Panc1 (cell line): ENCODE measurements around the gene SPATA13. TPM values are rescaled to one million over a fixed set of nuclear protein-coding genes. Genes with fewer than 3 reads are reported as not detected.

ENCODE experiments used
- ATAC-seq: fragments of 200-7000 bp; cut with Tn5 transposase; 2 replicates; pipeline ENCODE4 v1.9.1; 2020; ENCODE audit warnings: mild to moderate bottlenecking, moderate library complexity
- BruUV-seq: library from RNA; stranded (reverse); fragments of 400-500 nt; replicated peaks from 2 replicates; lab custom pipeline; 2021; lab: Mats Ljungman, UMichigan
- CTCF ChIA-PET: fragments of 300-600 bp; sonication (Branson Sonifier 250); formaldehyde crosslinking; loops from one replicate; lab custom pipeline; 2022; ENCODE audit warnings: antibody characterized with exemption; lab: Charles Lee
- POLR2A ChIA-PET: fragments of 300-600 bp; sonication (Branson Sonifier 250); formaldehyde crosslinking; loops from one replicate; lab custom pipeline; 2022; ENCODE audit warnings: antibody characterized with exemption; lab: Charles Lee
- DNase-seq: peaks from one replicate; pipeline ENCODE4 v3.0.0-alpha.2; 2010; ENCODE audit warnings: low read depth, low spot score
- H3K27ac ChIP-seq: 2 replicates; pipeline ENCODE4 v1.5.1; 2011; ENCODE audit warnings: mild to moderate bottlenecking, low read length, inconsistent platforms
- H3K27me3 ChIP-seq: fragments of 200-500 bp; sonication (Bioruptor generic); 2 replicates; pipeline ENCODE4 v1.6.0; 2014; ENCODE audit warnings: low read length, inconsistent platforms; ENCODE audit not compliant: control insufficient read depth, insufficient read depth
- H3K36me3 ChIP-seq: fragments of 200-500 bp; sonication (Bioruptor generic); 2 replicates; pipeline ENCODE4 v1.5.1; 2014; ENCODE audit warnings: inconsistent platforms, mild to moderate bottlenecking, low read length, moderate library complexity; ENCODE audit not compliant: control insufficient read depth, insufficient read depth
- H3K4me1 ChIP-seq: 2 replicates; pipeline ENCODE4 v1.5.1; 2011; ENCODE audit warnings: inconsistent platforms, mild to moderate bottlenecking, low read length, moderate library complexity; ENCODE audit not compliant: control insufficient read depth, insufficient read depth
- H3K4me3 ChIP-seq, 2 experiments: 2 replicates each; pipeline ENCODE4 v1.5.1; 2011 to 2012; ENCODE audit warnings: low read depth in 2 of 2, low read length in 2 of 2, mild to moderate bottlenecking in 2 of 2, inconsistent platforms in 1 of 2, moderate library complexity in 1 of 2
- H3K9me3 ChIP-seq: fragments of 200-500 bp; sonication (Bioruptor generic); 2 replicates; pipeline ENCODE4 v1.5.1; 2014; ENCODE audit warnings: low read depth, mild to moderate bottlenecking, inconsistent platforms, low read length, moderate library complexity; ENCODE audit not compliant: control insufficient read depth, insufficient read depth
- CTCF ChIP-seq: fragments of 450-650 bp; IDR thresholded peaks from 2 replicates; pipeline ENCODE4 v1.5.1; 2017; ENCODE audit warnings: mild to moderate bottlenecking
- POLR2AphosphoS5 ChIP-seq: IDR thresholded peaks from 2 replicates; pipeline ENCODE4 v1.6.1; 2012; ENCODE audit warnings: mild to moderate bottlenecking, low read depth, low read length, moderate library complexity
- REST ChIP-seq, 2 experiments: IDR thresholded peaks; 2 replicates each; pipeline ENCODE4 v1.6.1; 2011 to 2012; ENCODE audit warnings: low read depth in 2 of 2, control low read depth in 1 of 2, low read length in 1 of 2, mild to moderate bottlenecking in 1 of 2, moderate library complexity in 1 of 2; ENCODE audit not compliant: insufficient read depth in 1 of 2
- SIN3A ChIP-seq: IDR thresholded peaks from 2 replicates; pipeline ENCODE4 v1.6.1; 2012; ENCODE audit warnings: low read depth, mild to moderate bottlenecking, low read length, moderate library complexity, borderline replicate concordance; ENCODE audit not compliant: insufficient read depth
- TCF7L2 ChIP-seq: IDR thresholded peaks from 2 replicates; pipeline ENCODE4 v1.6.1; 2011; ENCODE audit warnings: mild to moderate bottlenecking, low read depth, low read length, inconsistent platforms
- in situ Hi-C: cut with HindIII; loops from 2 replicates; pipeline ENCODE4 v1.10.0; 2016; ENCODE audit warnings: low sequenced_read_pairs, low pct_unique_long_range_greater_than_20kb
- intact Hi-C: fragments of 100-400 bp; cut with micrococcal nuclease; formaldehyde crosslinking; loops from one replicate; pipeline ENCODE4 v1.10.0; 2022; ENCODE audit not compliant: unreplicated experiment
- total RNA-seq: library from RNA; stranded (reverse); gene quantifications from one replicate; pipeline ENCODE4 v1.2.1, GENCODE V29; 2021; ENCODE audit not compliant: unreplicated experiment

SPATA13 gene
- total RNA-seq, 1 experiment from 2014 or later = 7.9 TPM

DNA sequence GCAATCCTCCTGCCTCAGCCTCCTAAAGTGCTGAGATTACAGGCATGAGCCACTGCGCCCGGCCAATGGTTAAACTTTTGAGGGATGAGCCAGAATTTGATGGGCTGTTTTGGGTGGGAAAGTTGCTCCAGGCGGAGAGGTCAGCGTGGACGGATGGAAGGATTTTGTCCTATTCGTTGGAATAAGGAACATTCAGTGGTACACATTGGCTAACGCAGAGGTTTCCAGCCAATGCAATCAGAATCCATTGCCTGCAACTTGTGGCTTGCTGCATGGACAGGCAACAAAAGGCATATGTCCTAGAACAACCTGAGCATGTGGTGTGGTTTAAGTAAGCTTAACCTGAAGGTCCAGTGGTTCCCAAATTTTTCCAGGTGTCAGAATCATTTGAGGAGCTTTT is 113.4 kb downstream of the SPATA13 start:
- ATAC-seq (no peak), DNase-seq (no peak)
- intact Hi-C loops = no loop called here
- Histone ChIP-seq H3K4me3 (no peak overlapping the region), H3K27ac (no peak overlapping the region), H3K4me1 (no peaks in the 10 kb centered on the region), H3K27me3 (no peaks in the 10 kb centered on the region), H3K36me3 (no peaks in the 10 kb centered on the region), H3K9me3 (no peaks in the 10 kb centered on the region)
- ChIA-PET CTCF (no interaction called here), POLR2A (no interaction called here)
- BruUV-seq = no TSS peak
- in situ Hi-C loops = no loop called here
- TF ChIP-seq TCF7L2 (no peak), SIN3A (no peak), CTCF (no peak), POLR2AphosphoS5 (no peak), REST (IDR thresholded peaks at IDR 0.05; ENCODE audit: insufficient read depth in 1 of 2, low read depth in 2 of 2, low read length in 1 of 2) (no peak)

DNA sequence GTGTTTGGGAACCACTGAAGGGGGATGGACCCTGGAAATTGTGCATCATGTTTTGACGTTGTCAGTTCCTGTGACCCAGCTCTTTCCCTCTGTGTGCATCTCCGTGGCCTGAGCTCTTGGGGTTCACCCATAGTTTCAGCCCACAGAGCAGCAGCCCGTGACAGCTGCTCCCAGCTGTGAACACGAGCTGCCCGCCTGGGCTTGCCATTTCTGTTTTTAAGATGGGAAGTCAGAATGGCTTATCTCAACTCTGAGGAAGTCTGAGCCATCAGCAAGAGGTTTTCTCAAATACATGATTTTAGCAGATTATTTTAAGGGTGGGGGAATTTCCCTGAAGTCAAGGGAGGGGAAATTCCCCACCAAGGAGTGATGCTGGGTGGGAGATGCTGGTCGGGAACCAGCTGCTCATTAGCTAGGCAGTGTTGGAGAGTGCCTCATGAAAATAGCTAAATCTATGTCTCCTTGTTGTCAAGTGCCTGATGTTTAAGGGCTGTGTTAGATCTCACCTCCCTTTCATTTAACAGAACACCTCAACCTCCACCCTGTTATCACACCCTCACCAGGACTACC is 114.0 kb downstream of the SPATA13 start:
- DNase-seq = no peak
- Histone ChIP-seq H3K4me1 (no peaks in the 10 kb centered on the region), H3K27me3 (no peaks in the 10 kb centered on the region), H3K4me3 (no peak overlapping the region), H3K9me3 (no peaks in the 10 kb centered on the region), H3K27ac (no peak overlapping the region), H3K36me3 (no peaks in the 10 kb centered on the region)
- BruUV-seq = no TSS peak
- in situ Hi-C loops (no loop called here), intact Hi-C loops (no loop called here)
- ATAC-seq = no peak
- TF ChIP-seq POLR2AphosphoS5 = no peak
- TF ChIP-seq TCF7L2 = no peak
- TF ChIP-seq CTCF = no peak
- no peak for TF ChIP-seq SIN3A
- no peak for TF ChIP-seq REST (IDR thresholded peaks at IDR 0.05; ENCODE audit: insufficient read depth in 1 of 2, low read depth in 2 of 2, low read length in 1 of 2)
- POLR2A ChIA-PET = no interaction called here
- CTCF ChIA-PET = no interaction called here
